HG03097 (cell line): Measurements from ENCODE around the gene KIF21B.
A peak's percentile ranks its signal among the peaks of the same experiment; 100 is the strongest.
"Not testable (repeated sequence)": the region's sequence is repeated elsewhere in the genome, so short reads cannot be mapped to it uniquely, and the experiment has no call there.

Experiments used
- ATAC-seq: cut with Tn5 transposase; IDR thresholded peaks from one replicate; pipeline ENCODE4 v1.9.1; 2021; ENCODE audit not compliant: unreplicated experiment, low FRiP score

KIF21B gene

GRCh38 chr1:200972985-200973742 lies 50.4 kb downstream of the KIF21B start:
- no peak for ATAC-seq

DNA sequence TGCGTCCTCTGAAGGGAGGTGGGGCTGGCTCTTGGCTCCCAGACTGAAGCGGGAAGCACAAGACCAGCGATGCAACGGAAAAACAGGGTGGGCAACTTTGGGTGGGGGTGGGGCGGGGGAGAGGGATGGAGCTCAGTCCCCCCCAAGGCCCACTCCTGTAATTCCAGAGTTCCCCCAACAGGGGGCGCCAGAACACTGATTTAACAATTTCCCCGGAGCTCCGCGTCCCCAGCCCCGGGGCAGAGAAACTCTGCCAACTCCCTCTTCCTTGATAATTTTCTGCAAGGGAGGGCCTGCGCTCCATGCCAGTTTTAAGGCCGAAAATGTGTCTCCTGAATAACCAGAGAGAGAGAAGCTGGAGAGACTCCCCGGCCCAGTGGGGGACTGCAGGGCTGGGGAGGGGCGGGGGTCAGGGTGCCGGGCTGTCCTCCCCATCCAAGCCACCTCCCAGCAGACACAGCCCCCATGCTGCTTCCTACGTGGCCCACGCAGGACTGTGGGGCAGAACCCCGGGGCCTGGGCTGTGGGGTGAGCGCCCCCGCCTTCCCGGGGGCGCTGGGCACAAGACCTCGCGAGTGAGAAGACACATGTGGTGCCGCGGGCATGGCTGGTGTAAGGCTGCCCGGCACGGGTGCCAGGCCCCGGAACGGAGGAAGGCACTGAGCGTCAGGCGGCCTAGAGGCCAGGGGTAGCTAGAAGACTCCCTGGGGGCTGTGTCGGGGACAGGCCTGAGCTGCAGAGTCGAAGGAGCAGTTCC lies 51.4 kb downstream of the KIF21B start:
- ATAC-seq = no peak

- no peak for ATAC-seq
These were observed 52.0 kb downstream of the KIF21B start for GRCh38 chr1:200971428-200971903.

GRCh38 chr1:200970771-200971427 lies 52.6 kb downstream of the KIF21B start:
- ATAC-seq = no peak

- ATAC-seq = peak; percentile 56
These were observed 53.6 kb downstream of the KIF21B start for GRCh38 chr1:200969726-200970561.

DNA sequence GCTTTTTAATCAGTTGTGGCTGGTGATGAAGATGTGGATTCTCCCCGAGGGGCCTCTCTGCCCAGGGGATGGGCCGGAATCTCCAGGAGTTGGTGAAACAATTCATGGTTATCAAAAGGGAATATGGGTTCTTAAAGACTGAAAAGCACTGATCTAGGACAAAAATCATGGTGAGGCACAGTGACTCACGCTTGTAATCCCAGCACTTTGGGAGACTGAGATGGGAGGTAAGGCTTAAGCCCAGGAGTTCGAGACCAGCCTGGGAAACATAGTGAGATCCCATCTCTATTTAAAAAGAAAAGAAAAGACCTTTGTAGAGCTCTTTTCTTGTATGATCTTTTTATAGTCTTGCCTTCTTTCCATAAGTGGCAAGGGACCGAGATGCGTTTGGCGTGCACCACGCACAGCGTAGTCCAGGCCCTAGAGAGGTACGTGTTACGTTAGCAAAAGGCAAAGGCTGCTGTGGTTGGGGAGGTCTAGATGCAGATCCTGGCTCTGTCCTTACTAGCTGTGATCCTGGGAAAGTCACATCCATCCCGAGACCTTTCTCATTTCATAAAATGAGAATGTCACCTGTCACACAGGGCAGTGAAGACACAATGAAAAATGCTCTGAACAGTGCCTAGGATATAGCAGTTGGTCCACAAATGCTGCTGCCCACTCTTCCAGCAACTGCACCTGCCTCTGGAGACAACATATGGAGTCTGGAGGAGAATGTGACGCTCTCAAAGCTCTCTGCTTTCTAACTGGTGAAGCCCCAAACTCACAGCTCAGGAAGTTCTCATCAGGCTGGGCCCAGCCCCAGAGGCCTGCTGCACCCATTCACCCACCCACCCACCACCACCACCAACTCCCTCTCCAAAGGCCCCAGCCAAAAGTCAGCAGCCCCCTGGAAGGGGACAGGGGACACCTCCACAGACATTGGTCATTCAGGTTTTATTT lies 54.8 kb downstream of the KIF21B start:
- ATAC-seq = no peak

- no peak for ATAC-seq
These were observed 55.6 kb downstream of the KIF21B start for GRCh38 chr1:200967693-200968468.

- no peak for ATAC-seq
These were observed 56.6 kb downstream of the KIF21B start for GRCh38 chr1:200966934-200967333.

DNA sequence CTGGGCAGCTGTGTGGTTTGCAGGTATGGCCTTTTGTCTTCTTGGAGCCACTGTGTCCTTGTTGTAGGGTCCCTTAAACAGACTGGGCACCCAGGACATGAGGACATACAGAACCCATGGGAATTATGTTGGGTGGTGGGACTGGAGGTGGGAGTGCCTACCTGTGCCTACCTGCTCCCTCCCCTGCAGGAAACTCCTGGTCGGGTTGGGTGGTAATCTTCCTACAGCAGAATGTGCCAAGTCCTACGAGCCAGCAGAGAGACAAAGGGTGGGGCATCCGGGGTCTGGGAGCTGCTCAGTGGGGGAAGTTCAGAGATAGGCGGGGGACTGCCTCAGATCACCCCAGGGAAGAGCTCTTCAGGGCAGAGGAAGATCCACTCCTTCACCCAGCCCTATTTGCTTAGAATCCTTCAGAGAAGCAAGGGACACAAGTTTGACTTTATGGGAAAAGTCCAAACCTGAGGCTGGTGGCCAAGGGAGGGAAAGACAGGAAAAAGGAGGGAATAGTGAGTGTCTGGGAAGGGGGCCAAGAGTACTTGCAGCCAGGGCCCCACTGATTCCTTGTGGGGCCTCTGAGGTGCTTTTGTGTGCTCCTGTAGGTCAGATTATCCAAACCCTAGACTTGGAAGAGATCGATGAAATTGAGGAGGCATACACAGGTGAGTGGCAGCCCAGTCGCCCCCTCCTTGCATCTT lies 58.3 kb downstream of the KIF21B start:
- ATAC-seq = no peak

DNA sequence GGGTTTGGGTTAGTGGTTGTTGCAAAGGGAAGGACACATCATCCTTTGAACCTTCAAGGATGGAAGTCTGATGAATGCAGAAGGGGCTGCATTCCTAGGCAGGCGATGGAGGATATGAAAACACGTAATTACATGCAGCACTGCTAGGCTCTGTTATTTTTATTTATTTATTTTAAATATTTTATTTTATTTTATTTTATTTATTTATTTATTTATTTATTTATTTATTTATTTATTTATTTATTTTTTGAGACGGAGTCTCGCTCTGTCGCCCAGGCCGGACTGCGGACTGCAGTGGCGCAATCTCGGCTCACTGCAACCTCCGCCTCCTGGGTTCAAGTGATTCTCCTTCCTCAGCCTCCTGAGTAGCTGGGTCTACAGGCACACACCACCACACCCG lies 59.6 kb downstream of the KIF21B start:
- not testable (repeated sequence) for ATAC-seq

GRCh38 chr1:200963076-200963475 lies 60.4 kb downstream of the KIF21B start:
- ATAC-seq = no peak

GRCh38 chr1:200962631-200963030 lies 60.9 kb downstream of the KIF21B start:
- no peak for ATAC-seq

- ATAC-seq = not testable (repeated sequence)
These were observed 61.4 kb downstream of the KIF21B start for GRCh38 chr1:200962151-200962550.

DNA sequence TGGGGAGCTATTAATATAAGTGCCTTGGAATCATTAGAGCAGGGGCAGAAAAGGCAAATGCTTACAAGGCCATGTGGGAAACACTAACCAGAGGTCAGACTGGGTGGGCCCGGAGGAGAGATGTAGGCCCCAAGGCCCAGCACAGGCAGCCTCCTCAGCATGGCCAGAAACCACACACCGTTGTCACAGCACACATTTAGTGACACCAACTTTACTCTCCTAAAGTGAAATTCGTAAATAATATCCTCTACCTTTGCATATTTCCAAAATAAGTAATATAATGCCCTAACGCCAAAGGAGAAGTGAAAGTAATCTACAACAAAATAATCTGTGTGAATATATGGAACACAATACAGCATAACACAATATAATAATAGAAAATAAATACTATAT lies 62.6 kb downstream of the KIF21B start:
- no peak for ATAC-seq

DNA sequence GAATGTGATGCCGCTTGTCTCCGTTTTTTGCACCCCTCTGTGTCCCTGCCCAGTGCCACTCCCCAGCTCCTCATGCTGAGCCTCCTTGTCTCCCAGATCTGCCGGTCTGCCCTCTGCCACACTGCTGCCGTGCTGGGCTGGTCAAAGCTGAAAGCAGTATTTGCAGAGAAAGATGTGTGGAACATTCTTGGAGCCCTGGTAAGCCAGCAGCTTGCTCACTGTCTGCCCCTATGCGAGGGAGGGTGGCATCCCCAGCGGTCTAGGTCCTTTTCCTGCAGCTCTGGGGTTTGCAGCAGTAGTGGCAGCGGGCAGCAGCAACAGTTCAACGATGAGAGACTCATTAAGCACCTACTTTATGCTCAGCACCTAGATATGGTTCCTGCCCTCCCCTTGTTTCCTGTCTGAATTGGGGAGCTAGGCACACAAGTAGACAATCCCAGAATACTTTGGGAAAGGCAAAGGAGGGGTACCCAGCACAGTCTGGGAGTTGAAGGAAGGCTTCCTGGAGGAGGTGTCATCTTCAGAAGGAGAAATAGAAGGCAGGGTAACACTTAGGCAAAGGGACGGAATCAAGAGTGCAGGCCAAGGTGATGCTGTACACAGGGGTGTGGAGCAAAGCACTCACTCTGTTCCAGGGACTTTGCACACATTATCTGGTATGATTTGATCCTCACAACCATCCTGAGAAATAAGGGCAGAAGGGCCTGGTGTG lies 63.1 kb downstream of the KIF21B start:
- ATAC-seq = no peak

GRCh38 chr1:200959411-200959921 lies 64.0 kb downstream of the KIF21B start:
- no peak for ATAC-seq

DNA sequence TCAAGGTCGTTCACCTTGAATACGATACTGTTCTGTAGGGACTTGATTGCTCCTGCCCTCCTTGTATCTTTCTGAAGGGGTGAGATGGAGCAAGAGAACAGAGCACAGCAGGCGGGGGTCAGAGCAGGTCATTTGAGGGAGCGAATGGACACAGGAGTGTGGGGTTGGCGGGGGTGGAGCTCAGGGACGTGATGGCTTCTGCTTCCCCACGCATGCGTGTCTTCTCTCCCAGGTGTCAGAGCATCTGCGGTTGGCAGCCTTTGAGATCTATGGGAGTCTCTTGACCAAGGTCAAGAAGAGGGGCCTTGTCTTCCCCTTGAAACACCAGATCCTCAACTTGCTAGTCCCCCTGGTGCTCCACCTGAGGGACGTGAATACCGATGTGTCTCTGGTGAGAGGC lies 64.9 kb downstream of the KIF21B start:
- no peak for ATAC-seq
